NCI-H526 treated with DMSO at 0.1 percent for 48 hours (cell line): ENCODE measurements around the gene ATIC.

Source experiments
- DNase-seq: peaks from one replicate; lab custom pipeline; 2025; lab: John Stamatoyannopoulos, UW

ATIC gene

DNA sequence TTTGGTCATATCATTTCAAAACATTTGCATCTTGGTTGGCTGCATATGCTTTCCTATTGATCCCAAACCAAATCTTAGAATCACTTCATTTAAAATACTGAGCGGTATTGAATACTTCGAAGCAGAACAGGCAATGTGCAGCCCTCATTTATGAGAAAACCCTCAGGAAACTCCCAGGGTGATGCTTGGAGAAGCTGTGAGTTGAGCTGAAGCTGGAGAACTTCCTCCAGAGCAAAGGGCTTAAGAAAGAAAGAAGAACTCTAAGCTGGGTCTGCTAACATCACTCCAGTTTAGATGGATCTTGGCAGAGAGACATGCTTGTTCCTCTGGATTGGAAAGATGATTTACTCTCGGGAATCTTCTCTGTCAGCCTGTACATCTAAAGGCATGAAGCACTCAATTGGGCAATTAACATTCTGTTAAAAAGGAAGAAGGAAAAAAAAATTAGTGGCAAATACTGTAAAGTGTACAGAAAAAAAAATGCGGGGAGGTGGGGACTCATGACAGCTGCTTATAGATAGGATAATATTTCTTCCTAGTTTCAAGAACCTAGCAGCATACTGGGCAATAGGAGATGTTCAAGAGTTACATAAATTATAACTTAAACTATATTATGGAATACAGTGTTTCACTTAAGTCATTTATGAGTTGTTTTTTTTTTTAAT is 49.5 kb downstream of the ATIC start:
- no peak for DNase-seq

DNA sequence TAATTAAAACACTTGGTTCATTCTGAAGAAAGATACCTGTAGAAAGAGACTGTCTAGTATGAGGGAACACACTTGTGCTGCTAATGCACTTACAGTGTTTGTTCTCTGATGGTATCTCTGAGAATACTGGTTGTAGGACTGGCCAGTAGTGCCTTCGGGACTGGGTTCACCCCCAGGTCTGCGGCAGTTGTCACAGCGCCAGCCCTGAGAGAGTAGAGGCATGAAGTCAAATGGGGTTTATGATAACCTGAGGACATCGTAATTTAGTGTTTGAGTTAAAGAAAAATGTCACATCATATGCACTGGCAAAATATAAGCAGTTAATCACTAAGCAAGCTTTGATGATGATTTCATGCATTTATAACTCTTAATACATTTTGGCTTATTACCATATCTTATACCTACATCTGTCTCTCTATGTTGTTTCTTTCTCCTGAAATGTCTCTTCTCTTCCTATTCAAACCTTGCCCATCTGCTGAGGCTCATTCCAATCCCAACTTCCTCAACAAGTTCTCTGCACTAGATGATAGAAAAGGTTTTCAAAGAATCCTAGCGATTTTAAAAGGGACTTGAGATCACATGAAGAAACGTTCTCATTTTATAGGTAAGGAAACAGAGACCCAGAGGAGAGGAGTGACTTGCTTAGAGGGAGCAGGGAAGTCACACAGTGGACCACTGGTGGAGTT is 50.2 kb downstream of the ATIC start:
- DNase-seq, result no peak

DNA sequence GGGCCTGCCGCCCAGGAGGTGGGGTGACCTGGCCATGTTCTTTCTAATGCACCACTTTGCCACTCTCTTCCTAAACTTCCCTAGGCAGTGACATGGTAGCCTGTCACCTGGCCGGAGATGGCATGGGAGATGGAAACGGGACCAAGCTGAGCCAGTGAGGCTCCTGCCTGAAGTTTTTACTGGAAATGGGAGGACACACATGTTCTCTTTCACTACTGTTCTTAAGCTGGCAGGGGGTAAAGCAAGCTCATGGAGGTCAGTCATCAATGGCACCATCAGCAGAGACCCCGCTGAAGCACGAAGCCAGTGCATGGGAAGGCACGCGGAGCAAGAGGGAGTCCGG is 50.7 kb downstream of the ATIC start:
- DNase-seq, result no peak

DNA sequence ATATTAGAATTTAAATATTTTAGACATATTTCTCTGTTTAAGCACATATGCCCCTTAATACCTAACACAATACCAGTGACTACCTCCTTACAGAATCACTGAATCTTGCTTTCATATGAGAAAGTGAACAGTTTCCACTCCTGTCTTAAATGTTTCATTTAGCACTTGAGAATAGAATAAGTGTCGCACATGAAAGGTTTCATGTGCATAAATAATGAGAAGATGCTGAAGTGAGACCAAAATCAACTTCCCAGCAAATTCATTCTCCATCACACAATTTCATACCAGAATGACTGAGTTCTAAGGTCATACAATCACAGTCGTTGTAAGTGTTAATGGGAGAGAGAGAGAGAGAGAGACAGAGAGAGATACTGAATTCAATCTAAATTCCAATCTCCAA is 51.2 kb downstream of the ATIC start:
- no peak for DNase-seq

DNA sequence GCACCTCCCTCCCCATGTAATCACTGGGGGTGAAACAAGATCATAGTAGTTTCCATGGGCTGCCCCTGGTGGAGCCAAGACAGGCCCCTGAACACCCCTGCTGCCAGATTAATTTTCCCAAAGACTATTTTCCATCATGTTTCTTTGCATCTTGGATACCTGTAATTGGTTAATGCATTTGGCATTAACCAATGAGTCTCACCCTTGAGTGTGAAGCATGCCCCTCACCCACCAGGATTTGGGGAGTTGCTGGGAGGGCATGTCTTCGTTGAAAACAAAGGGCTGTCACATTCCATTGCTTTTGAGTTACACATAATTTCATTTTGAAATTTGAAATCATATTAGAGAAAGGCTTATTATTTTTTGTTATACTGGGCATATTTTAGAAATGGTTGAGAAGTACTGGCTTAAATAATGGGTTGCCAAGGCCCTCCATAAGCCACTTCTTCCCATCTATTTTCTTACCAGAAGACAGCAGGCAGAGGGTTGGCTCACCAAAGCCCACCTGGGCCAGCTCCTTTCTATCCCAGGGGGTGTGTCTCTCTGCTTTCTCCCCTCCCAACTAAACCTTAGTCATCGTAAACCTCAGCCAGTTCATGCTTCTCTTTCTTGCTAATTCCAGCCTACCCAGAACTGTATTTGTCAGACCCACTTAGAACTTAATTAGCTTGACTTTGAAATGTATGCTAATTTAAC is 51.8 kb downstream of the ATIC start:
- DNase-seq, result no peak

DNA sequence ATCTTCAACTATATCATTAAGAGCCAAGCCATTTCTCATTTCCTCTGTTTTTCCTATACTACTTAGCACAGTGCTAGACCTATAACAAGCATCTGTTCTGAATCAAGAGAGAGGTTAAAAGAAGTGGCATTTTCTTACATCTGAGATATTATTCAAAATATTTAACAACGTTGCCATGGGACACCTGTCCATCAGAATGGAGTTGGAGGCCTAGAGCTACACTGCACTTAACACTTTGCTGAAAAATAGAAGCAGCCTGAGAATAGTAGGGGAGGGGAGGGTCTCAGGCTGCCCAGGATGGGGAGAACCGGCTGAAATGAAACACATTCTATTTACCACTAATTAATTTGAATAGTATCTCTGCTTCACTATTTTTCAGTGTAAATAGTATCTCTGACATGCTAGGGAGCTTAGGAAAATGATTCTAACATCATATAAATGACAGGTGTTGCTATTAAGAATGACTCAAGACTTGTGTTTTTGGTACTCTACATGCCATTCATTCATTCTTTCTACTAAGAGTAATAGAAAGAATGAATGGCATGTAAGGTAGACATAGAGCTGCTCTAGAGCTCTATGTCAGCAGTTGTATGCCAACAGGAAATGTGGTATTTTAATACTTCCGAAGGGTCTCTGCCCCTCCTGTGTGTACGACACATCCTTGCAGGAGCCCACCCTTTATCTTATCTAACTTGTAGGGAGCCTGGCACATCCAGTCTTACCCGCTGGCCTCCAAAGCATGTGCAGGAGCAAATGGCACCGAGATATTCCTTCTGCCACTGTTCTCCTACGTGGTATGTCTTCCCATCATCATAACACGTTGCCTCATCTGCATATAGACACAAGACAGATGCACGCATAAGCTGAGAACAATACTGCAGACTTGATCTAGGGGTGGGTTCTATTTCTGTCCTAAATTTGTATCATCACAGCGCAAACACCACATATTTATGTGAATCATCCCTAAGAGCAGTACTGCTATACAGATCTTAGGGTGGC is 52.6 kb downstream of the ATIC start:
- DNase-seq, result no peak

DNA sequence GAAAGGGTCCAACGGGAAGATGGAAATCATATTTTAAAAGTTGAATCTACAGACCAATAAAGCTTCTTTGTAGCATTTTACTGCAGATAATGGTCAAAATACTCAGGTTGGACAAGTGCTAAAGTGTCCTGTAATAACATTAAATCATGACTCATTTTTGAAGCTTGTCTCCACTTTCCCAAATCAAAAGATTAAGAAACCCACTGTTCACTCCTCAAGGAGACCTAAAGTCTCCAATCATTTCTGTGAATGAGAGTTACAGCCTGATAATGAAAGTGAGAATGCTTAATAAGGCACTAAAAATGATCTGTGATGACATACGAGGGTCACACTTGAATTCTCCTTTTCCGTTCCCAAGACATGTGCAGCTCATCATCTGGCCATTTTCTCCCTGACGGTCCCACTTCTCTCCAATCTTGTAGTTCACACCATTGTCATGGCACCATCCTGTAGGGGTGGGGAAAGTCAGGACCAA is 53.4 kb downstream of the ATIC start:
- DNase-seq, result no peak

DNA sequence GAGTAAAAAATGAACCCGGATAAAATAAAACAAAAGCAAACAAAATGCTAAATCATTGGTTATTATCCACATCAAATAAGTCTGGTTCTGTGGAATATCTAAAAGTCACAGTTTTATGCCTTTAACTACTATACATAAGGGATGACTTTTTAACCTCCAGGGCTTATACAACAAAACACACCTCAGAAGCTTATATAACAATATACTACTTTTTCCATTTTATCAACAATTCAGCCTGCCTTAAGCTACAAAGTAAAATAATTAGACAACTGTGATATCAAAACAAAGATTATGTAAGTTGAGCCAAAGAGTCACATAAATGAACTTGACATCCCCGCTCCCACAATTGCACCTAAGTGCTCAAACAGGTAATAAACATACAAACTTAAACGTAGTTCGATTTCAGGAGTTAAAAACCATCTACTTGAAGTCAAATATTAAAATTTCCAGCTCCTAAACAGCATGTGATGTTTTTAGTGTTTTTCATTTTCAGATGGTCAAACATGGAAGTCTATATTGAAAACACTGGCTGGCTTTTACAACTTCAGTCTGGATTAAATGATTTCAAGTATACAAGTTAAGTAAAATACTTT is 54.7 kb downstream of the ATIC start:
- DNase-seq, result no peak

DNA sequence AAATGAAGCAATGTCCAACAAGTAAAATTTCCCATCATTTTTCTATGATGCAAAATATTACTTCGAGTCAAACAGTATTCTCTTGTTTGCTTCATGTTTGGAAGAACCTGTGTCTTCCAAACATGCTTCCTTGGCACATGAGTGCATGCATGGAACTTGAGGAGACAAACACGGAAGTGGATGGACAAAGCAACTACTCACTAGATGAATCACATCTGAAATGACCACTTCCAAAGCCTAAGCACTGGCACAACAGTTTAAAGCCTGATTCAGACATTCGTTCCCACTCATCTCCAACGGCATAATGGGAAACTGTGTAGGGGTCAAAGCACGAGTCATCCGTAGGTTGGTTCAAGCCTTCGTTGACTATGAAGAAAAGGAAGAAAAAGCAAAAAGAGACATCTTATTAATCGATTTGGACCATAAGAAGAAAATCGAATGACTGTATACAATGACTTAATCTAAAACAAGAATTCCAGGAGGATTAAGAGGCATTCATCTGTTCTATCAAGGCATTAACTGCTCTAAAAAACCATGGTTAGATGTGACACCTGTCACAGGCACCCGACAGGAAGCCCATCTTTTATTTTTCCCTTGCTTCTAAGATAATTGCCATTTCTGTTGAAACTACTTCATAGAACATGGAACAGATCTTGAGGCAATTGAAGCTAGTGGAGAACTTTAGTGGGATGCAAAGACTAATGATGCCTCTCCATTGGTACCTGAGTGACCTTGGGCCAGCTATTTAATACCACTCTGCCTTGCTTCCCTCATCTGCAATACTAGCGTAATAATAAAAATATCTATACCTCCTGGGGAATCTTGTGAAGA is 56.0 kb downstream of the ATIC start:
- no peak for DNase-seq

DNA sequence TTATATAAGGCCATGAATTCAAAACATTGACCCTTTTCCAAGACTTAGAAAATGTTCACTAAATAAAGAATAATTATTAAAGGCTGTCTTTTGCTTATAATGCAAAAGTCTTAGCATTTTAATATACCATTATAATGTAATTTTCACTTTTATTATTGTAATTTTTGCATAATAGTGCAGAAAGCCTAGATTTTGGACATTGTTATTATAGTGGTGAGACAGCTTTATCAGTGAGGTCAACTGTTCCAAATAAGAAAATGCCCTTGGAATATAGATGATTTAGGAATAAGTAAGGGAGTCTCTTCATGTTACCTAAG is 56.6 kb downstream of the ATIC start:
- DNase-seq, result no peak

DNA sequence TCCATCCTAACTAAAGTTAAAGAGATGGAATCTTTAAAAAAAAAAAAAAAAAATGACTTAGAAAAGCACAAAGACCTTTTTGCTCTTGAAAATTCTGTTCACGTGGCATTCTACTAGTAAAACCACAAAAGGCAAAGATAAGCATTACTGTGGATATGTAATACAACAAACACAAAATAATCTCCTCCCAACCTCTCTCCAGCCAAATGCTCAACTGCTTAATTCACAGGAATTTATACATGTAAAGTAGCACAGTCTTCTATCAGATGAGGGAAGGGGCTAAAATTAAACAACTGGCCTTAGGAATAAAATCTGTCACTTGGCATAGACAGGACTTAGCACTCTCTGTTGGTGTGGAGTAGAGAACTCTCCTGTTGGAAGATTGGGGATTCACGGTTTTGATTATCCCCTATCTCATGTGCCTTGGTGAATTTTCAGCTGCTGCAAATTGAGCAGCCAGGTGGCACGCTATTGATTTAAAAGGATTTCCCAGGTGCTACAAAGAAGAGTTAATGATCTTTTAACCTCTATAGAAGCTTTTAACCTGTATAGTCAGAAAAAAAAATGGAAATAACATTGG is 57.4 kb downstream of the ATIC start:
- no peak for DNase-seq

DNA sequence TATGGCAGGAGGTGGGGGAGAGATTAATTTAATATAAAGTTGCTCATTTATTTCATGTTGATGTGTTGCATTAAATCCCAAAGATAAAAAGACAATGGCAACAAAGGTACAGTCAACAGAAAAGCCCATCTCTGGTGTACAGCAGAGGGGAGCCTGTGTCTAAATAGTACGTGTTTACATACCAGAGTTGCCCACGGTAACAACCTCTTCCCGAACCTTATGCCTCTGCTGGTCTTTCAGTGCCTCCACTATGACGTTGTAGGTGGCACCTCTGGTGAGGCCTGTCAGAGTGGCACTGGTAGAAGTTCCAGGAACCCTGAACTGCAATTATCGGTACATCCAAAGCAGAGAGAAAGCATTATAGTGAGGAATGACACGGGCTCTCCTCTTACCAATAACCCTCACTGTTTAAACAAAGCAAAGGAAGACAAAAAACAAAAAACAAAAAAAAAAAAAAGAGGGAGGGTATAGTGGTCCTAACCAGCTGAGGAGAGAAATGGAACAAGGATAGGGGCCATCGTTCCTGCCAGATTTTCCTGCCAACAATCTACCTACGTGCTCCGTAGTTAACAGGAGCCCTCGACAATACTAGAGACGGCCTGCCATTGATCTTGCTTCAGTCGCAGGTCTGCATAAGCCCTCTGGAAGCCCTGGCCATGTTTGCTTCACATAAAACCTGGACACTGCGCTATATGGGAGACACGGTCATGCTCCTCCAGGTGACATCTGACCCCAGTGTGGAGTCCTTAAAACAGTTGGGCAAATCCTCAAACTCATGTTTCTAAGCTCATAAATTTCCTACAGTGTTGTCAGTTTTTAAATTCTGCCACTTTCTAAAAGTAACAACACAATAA is 58.5 kb downstream of the ATIC start:
- no peak for DNase-seq

DNA sequence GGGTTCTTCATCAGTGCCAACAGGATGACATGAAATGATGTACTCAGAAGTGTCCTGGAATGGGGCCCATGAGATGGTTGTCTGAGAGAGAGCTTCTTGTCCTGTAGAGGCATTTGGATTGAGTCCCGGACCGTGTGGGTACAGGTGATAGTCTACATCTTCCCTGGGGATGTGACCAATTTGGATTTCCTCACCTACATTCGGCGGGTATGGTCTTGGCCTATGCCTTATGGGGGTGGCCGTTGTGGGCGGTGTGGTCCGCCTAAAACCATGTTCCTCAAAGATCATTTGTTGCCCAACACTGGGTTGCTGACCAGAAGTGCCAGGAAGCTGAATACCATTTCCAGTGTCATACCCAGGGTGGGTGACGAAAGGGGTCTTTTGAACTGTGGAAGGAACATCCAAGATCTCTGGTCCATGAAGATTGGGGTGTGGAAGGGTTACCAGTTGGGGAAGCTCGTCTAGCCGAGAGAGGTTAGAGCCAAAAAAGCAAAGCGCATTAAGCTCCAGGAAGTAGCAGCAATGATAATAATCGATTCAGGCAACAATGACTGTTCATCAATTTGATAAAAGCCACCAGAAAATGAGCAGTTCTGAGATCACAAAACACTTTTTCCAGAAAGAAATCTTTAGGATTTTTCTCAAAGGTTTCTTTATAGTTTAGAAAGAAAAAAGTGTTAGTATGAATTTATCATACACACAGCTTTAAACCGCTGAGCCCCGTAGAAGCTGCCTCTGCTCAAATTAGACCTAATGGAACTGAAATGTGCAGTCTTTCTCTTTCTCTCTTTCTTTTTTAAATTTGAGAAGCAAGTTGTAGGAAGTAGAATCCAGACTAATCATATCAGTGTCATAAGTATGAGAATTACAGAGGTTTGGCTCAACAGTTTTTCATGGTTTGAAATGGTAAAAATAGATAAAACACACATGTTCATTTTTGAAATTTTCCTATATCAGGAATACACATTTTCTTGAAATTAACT is 60.3 kb downstream of the ATIC start:
- DNase-seq, result no peak

DNA sequence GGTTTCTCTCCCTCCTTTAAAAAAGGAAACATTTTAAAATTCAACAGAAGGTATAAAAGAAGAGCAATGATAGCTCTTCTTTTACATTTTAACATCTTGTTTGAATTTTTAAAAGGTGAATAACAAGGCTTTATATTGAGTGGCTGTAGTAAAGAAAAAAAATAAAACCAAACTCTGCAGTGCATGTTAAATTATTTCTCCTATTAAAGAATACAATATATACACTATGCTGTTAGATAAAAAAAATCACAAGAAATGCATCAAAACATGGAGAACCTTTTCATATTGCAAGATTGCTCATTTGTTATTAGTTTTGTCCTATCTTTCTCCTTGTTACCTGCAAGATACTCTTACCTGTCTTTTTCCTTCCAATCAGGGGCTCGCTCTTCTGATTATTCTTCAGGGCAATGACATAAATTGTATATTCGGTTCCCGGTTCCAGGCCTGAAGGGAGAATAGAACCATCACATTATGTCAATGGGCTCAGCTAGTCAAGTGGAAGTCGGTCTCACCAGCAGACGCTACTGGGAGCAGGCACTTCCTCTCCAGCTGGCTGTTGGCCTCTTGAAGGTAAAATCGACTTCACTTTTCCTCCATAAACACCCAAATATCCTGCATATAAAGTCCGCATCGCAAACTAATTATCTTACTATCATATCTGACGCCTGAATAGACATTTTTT is 61.2 kb downstream of the ATIC start:
- no peak for DNase-seq

DNA sequence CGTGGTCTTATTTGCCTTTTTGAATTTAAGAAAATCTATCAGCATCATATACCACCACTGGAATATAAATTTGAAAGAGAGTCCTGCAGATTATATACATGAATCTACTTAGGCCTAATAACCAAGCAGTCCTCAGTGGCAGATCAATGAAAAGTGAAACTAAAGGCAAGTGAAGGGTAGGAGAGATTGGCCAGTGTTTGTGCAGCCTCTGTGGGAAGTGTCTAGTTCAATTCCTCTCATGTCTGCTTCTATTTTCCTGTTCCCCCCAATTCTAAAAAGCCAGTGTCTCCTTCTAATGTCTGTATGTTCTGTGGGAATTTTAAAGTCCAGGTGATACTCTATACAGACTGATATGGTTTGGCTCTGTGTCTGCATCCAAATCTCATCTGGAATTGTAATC is 62.1 kb downstream of the ATIC start:
- DNase-seq, result no peak

DNA sequence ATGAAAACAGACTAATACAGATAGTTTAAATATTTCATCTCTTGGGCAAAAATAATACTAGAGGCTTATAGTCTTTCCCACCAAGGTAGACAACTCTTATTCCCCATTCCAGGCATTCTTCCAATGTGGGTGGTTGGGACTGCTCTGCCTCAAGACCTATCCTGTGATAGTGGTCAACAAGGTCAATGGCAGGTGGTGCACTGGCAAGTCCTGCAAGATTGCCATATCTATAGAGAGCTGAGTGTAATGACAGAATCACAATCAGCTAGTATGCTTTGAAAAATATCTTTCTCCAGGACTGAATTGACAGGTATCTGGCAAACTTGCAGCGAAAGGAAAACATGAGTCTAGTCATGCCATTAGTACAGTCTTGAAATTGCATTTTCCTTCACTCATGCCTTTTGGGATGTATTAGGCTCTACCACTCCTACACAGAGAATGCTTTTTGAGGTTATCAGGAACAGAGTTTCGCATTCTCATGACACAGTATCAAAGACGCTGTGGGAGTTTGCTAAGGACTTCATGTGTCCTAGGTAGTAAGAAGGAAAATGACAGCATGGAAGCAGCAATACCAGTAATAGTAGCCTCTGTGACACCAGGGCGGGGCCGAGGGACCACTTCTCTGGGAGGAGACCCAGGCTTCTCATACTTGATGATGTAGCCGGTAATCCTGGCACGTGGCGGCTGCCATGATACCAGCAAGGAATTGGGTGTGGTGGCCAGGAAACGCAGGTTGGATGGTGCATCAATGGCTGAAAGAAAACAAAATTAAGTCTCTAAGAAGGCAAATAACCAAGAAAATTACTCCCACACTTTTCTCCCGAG is 63.0 kb downstream of the ATIC start:
- DNase-seq, result no peak

DNA sequence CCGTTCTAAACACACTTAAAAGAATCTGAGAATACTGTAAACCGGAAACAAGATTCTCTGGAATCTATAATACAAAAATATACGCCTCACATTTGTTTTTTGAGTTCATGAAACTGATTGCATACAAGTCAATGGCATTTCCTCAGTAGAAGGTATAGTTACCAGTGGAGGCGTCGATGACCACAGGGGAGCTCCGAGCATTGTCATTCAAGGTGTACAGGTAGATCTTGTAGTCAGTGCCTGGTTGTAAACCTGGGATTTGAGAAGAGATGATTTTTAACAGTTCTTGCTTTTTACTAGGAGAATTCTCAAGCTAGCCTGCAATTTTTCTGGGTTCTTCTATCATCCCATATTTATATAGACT is 63.6 kb downstream of the ATIC start:
- DNase-seq, result no peak
